Panc1 (cell line): ENCODE measurements around the gene DSCAM. TPM values are rescaled to one million over a fixed set of nuclear protein-coding genes. Genes with fewer than 3 reads are reported as not detected.

Experiments used
- ATAC-seq: fragments of 200-7000 bp; cut with Tn5 transposase; 2 replicates; pipeline ENCODE4 v1.9.1; 2020; ENCODE audit warnings: mild to moderate bottlenecking, moderate library complexity
- BruUV-seq: library from RNA; stranded (reverse); fragments of 400-500 nt; replicated peaks from 2 replicates; lab custom pipeline; 2021; lab: Mats Ljungman, UMichigan
- CTCF ChIA-PET: fragments of 300-600 bp; sonication (Branson Sonifier 250); formaldehyde crosslinking; loops from one replicate; lab custom pipeline; 2022; ENCODE audit warnings: antibody characterized with exemption; lab: Charles Lee
- POLR2A ChIA-PET: fragments of 300-600 bp; sonication (Branson Sonifier 250); formaldehyde crosslinking; loops from one replicate; lab custom pipeline; 2022; ENCODE audit warnings: antibody characterized with exemption; lab: Charles Lee
- DNase-seq: peaks from one replicate; pipeline ENCODE4 v3.0.0-alpha.2; 2010; ENCODE audit warnings: low read depth, low spot score
- H3K27ac ChIP-seq: 2 replicates; pipeline ENCODE4 v1.5.1; 2011; ENCODE audit warnings: mild to moderate bottlenecking, low read length, inconsistent platforms
- H3K27me3 ChIP-seq: fragments of 200-500 bp; sonication (Bioruptor generic); 2 replicates; pipeline ENCODE4 v1.6.0; 2014; ENCODE audit warnings: low read length, inconsistent platforms; ENCODE audit not compliant: control insufficient read depth, insufficient read depth
- H3K36me3 ChIP-seq: fragments of 200-500 bp; sonication (Bioruptor generic); 2 replicates; pipeline ENCODE4 v1.5.1; 2014; ENCODE audit warnings: inconsistent platforms, mild to moderate bottlenecking, low read length, moderate library complexity; ENCODE audit not compliant: control insufficient read depth, insufficient read depth
- H3K4me1 ChIP-seq: 2 replicates; pipeline ENCODE4 v1.5.1; 2011; ENCODE audit warnings: inconsistent platforms, mild to moderate bottlenecking, low read length, moderate library complexity; ENCODE audit not compliant: control insufficient read depth, insufficient read depth
- H3K4me3 ChIP-seq, 2 experiments: 2 replicates each; pipeline ENCODE4 v1.5.1; 2011 to 2012; ENCODE audit warnings: low read depth in 2 of 2, low read length in 2 of 2, mild to moderate bottlenecking in 2 of 2, inconsistent platforms in 1 of 2, moderate library complexity in 1 of 2
- H3K9me3 ChIP-seq: fragments of 200-500 bp; sonication (Bioruptor generic); 2 replicates; pipeline ENCODE4 v1.5.1; 2014; ENCODE audit warnings: low read depth, mild to moderate bottlenecking, inconsistent platforms, low read length, moderate library complexity; ENCODE audit not compliant: control insufficient read depth, insufficient read depth
- POLR2AphosphoS5 ChIP-seq: IDR thresholded peaks from 2 replicates; pipeline ENCODE4 v1.6.1; 2012; ENCODE audit warnings: mild to moderate bottlenecking, low read depth, low read length, moderate library complexity
- SIN3A ChIP-seq: IDR thresholded peaks from 2 replicates; pipeline ENCODE4 v1.6.1; 2012; ENCODE audit warnings: low read depth, mild to moderate bottlenecking, low read length, moderate library complexity, borderline replicate concordance; ENCODE audit not compliant: insufficient read depth
- TCF7L2 ChIP-seq: IDR thresholded peaks from 2 replicates; pipeline ENCODE4 v1.6.1; 2011; ENCODE audit warnings: mild to moderate bottlenecking, low read depth, low read length, inconsistent platforms
- in situ Hi-C: cut with HindIII; loops from 2 replicates; pipeline ENCODE4 v1.10.0; 2016; ENCODE audit warnings: low sequenced_read_pairs, low pct_unique_long_range_greater_than_20kb
- intact Hi-C: fragments of 100-400 bp; cut with micrococcal nuclease; formaldehyde crosslinking; loops from one replicate; pipeline ENCODE4 v1.10.0; 2022; ENCODE audit not compliant: unreplicated experiment
- total RNA-seq: library from RNA; stranded (reverse); gene quantifications from one replicate; pipeline ENCODE4 v1.2.1, GENCODE V29; 2021; ENCODE audit not compliant: unreplicated experiment
- TF ChIP-seq, protein P1 (sequence below): fragments of 450-650 bp; IDR thresholded peaks from 2 replicates; pipeline ENCODE4 v1.5.1; 2017; ENCODE audit warnings: mild to moderate bottlenecking
- TF ChIP-seq, protein P2 (sequence below), 2 experiments: IDR thresholded peaks; 2 replicates each; pipeline ENCODE4 v1.6.1; 2011 to 2012; ENCODE audit warnings: low read depth in 2 of 2, control low read depth in 1 of 2, low read length in 1 of 2, mild to moderate bottlenecking in 1 of 2, moderate library complexity in 1 of 2; ENCODE audit not compliant: insufficient read depth in 1 of 2

Gene DSCAM
- total RNA-seq, 1 experiment from 2014 or later, result not detected

DNA sequence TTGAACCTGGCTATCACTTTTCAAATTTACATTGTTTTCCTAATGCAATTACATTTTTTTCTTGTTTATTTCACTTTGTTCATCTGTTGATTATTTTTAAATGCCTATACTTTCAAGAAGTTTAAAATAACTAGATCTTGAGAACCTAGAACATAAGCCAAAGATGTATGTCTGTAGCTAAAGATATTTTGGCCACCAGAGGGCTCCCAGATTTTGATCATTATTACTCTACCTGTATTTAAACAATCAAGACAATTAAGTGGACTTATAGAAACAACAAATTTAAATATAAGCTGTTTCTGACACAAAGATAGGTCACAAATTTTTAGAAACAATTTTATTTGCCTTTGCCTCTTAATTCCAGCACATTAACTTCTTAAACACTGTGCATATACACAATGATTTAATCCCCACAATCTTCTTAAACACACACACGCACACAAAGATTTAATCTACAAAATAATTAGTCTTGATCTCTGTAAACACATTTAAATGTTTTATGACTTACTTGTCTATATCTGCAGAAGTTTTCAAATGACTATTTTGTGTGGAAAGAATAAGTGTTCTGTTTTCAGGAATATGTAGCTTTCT is 380.0 kb downstream of the DSCAM start:
- no TSS peak for BruUV-seq
- Histone ChIP-seq H3K36me3 (no peaks in the 10 kb centered on the region), H3K27ac (no peak overlapping the region), H3K4me3 (no peak overlapping the region), H3K27me3 (no peaks in the 10 kb centered on the region), H3K4me1 (no peaks in the 10 kb centered on the region), H3K9me3 (no peaks in the 10 kb centered on the region)
- ChIA-PET CTCF (interaction anchor here (0.6 kb wide), 1 partner anchor 24 kb away, joined by 3 read pairs; no protein-coding TSS in a partner anchor), POLR2A (no interaction called here)
- ATAC-seq (no peak), DNase-seq (peak; percentile 32)
- TF ChIP-seq, protein P1, sequence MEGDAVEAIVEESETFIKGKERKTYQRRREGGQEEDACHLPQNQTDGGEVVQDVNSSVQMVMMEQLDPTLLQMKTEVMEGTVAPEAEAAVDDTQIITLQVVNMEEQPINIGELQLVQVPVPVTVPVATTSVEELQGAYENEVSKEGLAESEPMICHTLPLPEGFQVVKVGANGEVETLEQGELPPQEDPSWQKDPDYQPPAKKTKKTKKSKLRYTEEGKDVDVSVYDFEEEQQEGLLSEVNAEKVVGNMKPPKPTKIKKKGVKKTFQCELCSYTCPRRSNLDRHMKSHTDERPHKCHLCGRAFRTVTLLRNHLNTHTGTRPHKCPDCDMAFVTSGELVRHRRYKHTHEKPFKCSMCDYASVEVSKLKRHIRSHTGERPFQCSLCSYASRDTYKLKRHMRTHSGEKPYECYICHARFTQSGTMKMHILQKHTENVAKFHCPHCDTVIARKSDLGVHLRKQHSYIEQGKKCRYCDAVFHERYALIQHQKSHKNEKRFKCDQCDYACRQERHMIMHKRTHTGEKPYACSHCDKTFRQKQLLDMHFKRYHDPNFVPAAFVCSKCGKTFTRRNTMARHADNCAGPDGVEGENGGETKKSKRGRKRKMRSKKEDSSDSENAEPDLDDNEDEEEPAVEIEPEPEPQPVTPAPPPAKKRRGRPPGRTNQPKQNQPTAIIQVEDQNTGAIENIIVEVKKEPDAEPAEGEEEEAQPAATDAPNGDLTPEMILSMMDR, result peak; percentile 45; the same call in 1 of the 2 replicates
- TF ChIP-seq SIN3A (no peak), POLR2AphosphoS5 (no peak), TCF7L2 (no peak)
- TF ChIP-seq, protein P2, sequence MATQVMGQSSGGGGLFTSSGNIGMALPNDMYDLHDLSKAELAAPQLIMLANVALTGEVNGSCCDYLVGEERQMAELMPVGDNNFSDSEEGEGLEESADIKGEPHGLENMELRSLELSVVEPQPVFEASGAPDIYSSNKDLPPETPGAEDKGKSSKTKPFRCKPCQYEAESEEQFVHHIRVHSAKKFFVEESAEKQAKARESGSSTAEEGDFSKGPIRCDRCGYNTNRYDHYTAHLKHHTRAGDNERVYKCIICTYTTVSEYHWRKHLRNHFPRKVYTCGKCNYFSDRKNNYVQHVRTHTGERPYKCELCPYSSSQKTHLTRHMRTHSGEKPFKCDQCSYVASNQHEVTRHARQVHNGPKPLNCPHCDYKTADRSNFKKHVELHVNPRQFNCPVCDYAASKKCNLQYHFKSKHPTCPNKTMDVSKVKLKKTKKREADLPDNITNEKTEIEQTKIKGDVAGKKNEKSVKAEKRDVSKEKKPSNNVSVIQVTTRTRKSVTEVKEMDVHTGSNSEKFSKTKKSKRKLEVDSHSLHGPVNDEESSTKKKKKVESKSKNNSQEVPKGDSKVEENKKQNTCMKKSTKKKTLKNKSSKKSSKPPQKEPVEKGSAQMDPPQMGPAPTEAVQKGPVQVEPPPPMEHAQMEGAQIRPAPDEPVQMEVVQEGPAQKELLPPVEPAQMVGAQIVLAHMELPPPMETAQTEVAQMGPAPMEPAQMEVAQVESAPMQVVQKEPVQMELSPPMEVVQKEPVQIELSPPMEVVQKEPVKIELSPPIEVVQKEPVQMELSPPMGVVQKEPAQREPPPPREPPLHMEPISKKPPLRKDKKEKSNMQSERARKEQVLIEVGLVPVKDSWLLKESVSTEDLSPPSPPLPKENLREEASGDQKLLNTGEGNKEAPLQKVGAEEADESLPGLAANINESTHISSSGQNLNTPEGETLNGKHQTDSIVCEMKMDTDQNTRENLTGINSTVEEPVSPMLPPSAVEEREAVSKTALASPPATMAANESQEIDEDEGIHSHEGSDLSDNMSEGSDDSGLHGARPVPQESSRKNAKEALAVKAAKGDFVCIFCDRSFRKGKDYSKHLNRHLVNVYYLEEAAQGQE (IDR thresholded peaks at IDR 0.05; ENCODE audit: insufficient read depth in 1 of 2, low read depth in 2 of 2, low read length in 1 of 2), result no peak
- in situ Hi-C loops (no loop called here), intact Hi-C loops (loop anchor here (5.0 kb wide), 2 partner anchors 375 to 600 kb away; no protein-coding TSS in a partner anchor)

DNA sequence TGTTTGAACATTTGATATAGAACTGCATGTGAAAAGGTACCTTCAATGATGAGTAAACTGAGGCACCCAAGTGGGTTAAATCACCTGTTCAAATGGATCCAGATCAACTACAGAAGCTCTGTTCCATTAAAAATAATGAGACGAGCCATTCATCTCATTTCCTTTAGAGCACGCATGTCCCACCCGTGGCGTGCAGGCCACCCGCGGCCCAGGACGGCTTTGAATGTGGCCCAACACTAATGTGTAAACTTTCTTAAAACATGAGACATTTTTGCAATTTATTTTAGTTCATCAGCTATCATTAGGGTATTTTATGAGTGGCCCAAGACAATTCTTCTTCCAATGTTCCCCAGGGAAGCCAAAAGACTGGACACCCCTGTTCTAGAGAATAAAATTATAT is 381.6 kb downstream of the DSCAM start:
- Histone ChIP-seq H3K27ac (no peak overlapping the region), H3K27me3 (no peaks in the 10 kb centered on the region), H3K9me3 (no peaks in the 10 kb centered on the region), H3K36me3 (no peaks in the 10 kb centered on the region), H3K4me1 (no peaks in the 10 kb centered on the region), H3K4me3 (no peak overlapping the region)
- ChIA-PET CTCF (interaction anchor here (0.5 to 0.8 kb wide), 2 partner anchors 11 to 139 kb away, joined by 3 to 6 read pairs; no protein-coding TSS in a partner anchor), POLR2A (no interaction called here)
- no TSS peak for BruUV-seq
- in situ Hi-C loops, result no loop called here
- ATAC-seq (no peak), DNase-seq (no peak)
- intact Hi-C loops, result loop anchor here (5.0 kb wide), 2 partner anchors 377 to 602 kb away; no protein-coding TSS in a partner anchor
- TF ChIP-seq, protein P2 (IDR thresholded peaks at IDR 0.05; ENCODE audit: insufficient read depth in 1 of 2, low read depth in 2 of 2, low read length in 1 of 2), result no peak
- TF ChIP-seq POLR2AphosphoS5 (no peak), SIN3A (no peak), TCF7L2 (no peak)
- TF ChIP-seq, protein P1, result no peak
